ENCODE data around the gene PLK4. TPM values are rescaled to one million over a fixed set of nuclear protein-coding genes. Genes with fewer than 3 reads are reported as not detected.
"Not testable (repeated sequence)": the region's sequence is repeated elsewhere in the genome, so short reads cannot be mapped to it uniquely, and the experiment has no call there.

Gene PLK4
- total RNA-seq, 1 donor from 2014 or later: 0.61 TPM

DNA sequence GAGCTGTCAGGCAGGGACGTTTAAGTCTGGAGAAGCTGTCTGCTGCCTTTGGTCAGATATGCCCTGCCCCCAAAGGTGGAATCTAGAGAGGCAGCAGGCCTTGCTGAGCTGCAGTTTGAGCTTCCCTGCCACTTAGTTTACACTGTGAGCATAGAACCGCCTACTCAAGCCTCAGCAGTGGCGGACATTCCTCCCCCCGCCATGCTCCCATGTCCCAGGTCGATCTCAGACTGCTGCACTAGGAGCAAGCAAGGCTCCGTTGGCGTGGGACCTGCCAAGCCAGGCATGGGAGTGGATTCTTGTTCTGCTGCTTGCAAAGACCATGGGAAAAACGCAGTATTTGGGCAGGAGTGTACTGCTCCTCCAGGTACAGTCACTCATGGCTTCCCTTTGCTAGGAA, 24.3 kb downstream of the PLK4 start:
- DNase-seq (ENCODE audit: low spot score): no peak

DNA sequence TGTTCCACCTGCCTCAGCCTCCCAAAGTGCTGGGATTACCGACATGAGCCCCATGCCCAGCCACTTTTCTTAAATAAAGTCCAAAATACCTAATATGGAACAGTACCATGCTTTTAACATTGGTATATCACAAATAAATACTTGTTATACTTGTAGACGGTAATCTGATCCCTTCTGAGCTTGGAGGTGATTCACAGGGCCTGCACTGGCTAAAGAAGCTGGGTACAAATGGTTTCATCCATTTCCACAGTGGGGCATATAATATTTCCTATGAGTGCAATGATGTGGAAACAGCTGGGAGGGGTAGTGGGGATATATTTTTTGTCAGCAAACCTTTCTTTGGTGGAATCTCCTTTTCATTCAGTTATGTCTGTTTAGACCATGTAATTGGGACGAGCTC, 35.8 kb downstream of the PLK4 start:
- no peak for DNase-seq (ENCODE audit: low spot score)

DNA sequence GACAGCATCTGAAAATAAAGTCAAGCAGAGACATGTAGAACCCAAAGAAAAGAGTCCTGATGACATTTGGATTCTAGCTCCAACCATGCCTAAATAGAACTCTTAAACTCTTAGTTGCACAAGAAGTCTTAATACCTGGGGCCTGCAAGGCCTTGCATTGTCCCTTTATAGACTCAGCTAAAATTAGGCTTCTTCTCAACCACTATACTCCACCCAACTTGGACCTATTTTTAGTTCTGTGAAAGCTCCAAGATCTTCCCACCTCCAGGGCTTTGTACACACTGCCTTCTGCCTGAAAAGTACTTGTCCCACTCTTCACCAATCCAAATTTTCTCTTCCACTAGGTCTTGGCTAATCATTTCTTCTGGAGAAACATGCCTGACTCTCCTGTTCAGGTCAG, 36.5 kb downstream of the PLK4 start:
- no peak for DNase-seq (ENCODE audit: low spot score)

DNA sequence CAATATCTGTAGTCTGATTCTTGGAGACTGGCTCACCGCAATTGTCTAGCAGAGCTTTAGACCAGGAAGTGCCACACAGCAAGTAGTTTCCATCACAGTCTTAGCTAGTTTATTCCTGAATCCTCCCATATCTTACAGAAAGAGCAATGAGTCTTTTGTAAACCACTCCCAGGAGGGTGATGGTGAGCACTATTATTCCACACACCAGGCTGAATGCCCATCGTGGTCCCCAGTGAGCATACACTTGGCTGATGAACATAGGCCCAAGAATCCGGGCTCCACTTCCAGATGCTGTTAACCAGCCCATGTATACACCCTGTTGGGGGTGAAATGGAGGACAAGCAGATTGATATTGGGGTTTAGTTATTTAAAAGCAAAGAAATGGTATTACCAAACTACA, 39.8 kb downstream of the PLK4 start:
- no peak for DNase-seq (ENCODE audit: low spot score)

DNA sequence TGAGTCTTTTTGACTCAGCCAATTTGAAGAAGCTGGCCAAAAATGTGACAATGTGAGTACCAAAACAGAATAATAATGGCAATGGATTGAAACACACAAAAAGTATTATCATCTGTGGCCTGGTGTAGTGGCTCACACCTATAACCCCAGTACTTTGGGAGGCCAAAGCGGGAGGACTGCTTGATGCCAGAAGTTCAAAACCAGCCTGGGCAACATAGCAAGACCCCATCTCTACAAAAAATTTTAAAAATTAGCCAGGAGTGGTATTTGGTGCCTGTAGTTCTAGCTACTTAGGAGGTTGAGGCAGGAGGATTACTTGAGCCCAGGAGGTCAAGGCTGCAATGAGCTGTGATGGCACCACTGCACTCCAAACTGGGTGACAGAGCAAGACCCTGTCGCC, 41.5 kb downstream of the PLK4 start:
- DNase-seq (ENCODE audit: low spot score): no peak

DNA sequence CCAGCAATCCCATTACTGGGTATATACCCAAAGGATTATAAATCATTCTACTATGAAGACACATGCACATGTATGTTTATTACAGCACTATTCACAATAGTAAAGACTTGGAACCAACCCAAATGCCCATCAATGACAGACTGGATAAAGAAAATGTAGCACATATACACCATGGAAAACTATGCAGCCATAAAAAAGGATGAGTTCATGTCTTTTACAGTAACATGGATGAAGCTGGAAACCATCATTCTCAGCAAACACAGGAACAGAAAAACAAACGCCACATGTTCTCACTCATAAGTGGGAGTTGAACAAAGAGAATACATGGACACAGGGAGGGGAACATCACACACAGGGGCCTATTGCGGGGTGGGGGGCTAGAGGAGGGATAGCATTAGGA, 45.0 kb downstream of the PLK4 start:
- not testable (repeated sequence) for DNase-seq (ENCODE audit: low spot score)

DNA sequence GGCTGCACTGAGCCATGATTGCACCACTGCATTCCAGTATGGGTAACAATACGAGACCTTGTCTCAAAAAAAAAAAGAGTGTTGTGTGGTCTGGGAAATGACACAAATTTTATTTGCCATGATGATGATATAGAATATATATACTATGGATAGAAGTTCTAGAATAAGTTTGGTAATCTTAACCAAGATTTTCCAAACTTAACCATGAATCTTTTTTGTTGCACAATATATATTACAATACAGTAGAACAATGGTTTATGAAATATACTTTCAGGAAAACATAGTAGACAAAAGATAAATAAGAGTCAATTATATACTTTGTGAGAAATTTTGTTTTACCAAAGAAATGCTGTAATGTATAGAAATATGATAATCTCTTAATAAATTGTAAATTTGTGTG, 49.5 kb downstream of the PLK4 start:
- no peak for DNase-seq (ENCODE audit: low spot score)

DNA sequence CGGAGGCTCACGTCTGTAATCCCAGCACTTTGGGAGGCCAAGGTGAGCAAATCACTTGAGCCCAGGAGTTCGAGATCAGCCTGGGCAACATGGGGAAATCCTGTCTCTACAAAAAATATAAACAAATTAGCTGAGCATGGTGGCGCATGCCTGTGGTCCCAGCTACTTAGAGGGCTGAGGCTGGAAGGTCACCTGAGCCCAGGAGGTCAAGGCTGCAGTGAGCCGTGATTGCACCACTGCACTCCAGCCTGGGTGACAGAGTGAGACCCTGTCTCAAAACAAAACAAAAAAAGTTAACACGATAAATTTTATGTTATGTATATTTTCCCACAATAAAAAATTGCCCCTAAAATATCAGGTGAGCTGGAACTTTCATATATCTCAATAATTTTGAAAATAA, 51.1 kb downstream of the PLK4 start:
- not testable (repeated sequence) for DNase-seq (ENCODE audit: low spot score)

DNA sequence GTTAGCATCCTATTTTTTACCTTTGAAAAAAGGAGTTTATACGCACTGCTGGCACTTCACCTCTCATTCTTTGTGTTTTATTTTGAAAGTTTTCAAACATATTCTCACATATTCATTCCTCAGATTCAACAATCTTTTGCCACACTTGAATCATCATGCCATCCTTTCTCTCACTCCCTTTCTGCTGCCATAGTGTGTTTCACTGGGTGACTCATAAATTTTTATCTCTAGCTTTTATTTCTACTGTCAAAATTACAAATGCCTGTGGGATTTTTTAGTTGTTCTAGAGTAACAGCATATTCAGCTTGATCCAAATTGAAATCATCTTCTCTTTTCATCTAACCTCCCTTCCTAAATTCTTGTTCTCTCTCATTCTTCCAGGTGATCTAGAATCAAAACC, 56.3 kb downstream of the PLK4 start:
- no peak for DNase-seq (ENCODE audit: low spot score)

Other genes with a start within 250 kb of the PLK4 start
- gene INTU, start 247.9 kb upstream of the PLK4 start, total RNA-seq: 4.6 TPM
- gene SLC25A31, start 150.5 kb upstream of the PLK4 start, total RNA-seq: not detected
- 3.2 TPM for gene HSPA4L, start 98.6 kb upstream of the PLK4 start, total RNA-seq
- 16.9 TPM for gene MFSD8, start 84.3 kb downstream of the PLK4 start, total RNA-seq
- 11.7 TPM for gene ABHD18, start 84.5 kb downstream of the PLK4 start, total RNA-seq
- 20.0 TPM for gene LARP1B, start 180.4 kb downstream of the PLK4 start, total RNA-seq